GM12874 (cell line): Measurements from ENCODE around the gene PDE9A.

Source experiments
- CTCF ChIP-seq: IDR thresholded peaks from 2 replicates; pipeline ENCODE4 v1.5.1; 2011; ENCODE audit warnings: low read depth, mild to moderate bottlenecking, control low read depth, low read length, moderate library complexity; ENCODE audit not compliant: insufficient read depth

The PDE9A gene

GRCh38 chr21:42733874-42734273 is 80.5 kb downstream of the PDE9A start:
- TF ChIP-seq CTCF = no peak

GRCh38 chr21:42734323-42734971 is 81.0 kb downstream of the PDE9A start:
- no peak for TF ChIP-seq CTCF

DNA sequence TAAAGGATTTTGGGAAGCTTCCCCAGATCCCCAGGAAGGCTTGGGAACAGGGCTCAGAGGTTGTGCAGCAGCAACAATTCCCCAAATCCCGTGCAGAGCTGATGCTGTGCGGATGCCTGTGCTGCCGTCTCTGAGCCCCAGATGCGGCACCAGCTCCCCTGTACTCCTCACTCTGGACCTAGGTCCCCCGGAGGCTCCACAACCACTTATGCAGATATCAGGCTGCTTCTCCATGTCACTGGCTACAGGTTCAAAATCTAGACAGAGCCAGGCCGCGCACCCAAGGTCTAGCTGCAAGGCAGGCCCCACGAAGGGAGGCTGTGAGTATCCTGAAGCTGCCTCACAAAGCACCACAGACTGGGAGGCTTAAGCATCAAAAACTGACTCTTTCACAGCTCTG is 81.6 kb downstream of the PDE9A start:
- no peak for TF ChIP-seq CTCF

- TF ChIP-seq CTCF = no peak
Observed at GRCh38 chr21:42735944-42736343, 82.5 kb downstream of the PDE9A start.

GRCh38 chr21:42736646-42737350 is 83.4 kb downstream of the PDE9A start:
- no peak for TF ChIP-seq CTCF

DNA sequence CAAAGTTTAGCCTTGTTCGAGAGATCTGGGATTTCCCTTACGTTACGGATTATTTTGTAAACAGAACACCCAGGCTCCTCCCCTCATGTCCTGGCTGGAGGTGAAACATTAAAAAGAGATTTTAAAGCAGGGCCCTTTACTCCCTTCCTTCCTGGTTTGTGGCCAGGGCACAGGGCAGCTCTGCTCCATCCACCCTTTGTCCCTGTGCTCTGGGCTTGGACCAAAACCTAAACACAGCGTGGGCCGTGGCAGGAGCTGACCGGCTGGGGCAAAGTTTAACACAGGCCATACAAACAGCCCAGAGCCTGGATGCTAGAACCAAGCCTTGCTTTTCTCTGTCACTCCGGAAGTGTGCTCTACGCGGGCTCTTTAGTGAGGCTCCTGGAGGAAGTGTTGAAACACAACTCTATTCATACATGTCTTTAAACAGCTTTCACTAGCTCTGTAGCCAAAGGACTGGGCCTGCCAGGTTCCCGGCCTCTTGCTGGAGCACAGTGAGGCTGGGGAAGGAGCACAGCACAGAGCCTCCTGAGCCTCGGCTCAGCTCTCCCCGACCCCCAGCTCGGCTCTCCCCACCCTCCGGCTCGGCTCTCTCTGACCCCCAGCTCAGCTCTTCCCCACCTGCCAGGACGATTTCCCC is 84.7 kb downstream of the PDE9A start:
- no peak for TF ChIP-seq CTCF

GRCh38 chr21:42739061-42739931 is 85.9 kb downstream of the PDE9A start:
- TF ChIP-seq CTCF = no peak
